Lower leg skin (tissue), 3 donors: ENCODE data around the gene DOCK1.

ENCODE experiments used
- POLR2A ChIP-seq, 2 donors: fragments of 450-650 bp; IDR thresholded peaks; one replicate each; pipeline ENCODE4 v1.6.1; 2016 to 2017; ENCODE audit warnings: antibody characterized with exemption in 2 of 2, mild to moderate bottlenecking in 1 of 2, moderate library complexity in 1 of 2
- TF ChIP-seq, protein P1 (sequence below), 3 donors: fragments of 450-650 bp; IDR thresholded peaks; one replicate each; pipeline ENCODE4 v1.5.1; 2016; ENCODE audit warnings: antibody characterized with exemption in 3 of 3, mild to moderate bottlenecking in 3 of 3, moderate library complexity in 2 of 3

DNA sequence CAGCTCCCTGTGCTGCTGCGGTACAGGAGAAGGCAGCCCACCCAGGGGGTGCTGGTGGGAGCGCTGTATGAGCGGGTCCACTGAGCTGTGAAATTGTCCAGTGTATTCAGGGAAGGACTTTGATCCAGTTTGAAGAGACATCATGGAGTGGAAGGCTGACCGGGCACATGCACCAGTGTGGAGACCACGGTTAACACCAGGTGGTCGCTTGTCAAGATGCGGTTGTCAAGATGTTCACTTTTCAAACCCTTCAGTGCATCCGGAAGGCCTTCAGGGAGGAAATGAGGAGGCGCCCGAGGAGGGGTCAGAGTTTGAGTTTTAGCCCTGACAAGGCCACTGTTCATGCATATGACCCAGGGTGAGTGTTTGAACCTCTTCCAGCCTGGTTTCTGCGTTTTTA, 6.1 kb downstream of the DOCK1 start:
- TF ChIP-seq, protein P1, sequence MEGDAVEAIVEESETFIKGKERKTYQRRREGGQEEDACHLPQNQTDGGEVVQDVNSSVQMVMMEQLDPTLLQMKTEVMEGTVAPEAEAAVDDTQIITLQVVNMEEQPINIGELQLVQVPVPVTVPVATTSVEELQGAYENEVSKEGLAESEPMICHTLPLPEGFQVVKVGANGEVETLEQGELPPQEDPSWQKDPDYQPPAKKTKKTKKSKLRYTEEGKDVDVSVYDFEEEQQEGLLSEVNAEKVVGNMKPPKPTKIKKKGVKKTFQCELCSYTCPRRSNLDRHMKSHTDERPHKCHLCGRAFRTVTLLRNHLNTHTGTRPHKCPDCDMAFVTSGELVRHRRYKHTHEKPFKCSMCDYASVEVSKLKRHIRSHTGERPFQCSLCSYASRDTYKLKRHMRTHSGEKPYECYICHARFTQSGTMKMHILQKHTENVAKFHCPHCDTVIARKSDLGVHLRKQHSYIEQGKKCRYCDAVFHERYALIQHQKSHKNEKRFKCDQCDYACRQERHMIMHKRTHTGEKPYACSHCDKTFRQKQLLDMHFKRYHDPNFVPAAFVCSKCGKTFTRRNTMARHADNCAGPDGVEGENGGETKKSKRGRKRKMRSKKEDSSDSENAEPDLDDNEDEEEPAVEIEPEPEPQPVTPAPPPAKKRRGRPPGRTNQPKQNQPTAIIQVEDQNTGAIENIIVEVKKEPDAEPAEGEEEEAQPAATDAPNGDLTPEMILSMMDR (IDR thresholded peaks at IDR 0.05) = no peak
- TF ChIP-seq POLR2A (IDR thresholded peaks at IDR 0.05) = no peak
